RWPE1 (cell line): ENCODE results near the gene DNAH11.
A peak's percentile ranks its signal among the peaks of the same experiment; 100 is the strongest.

Experiments
- CTCF ChIA-PET: fragments of 350-600 bp; sonication (Branson Sonifier 250); formaldehyde crosslinking; extraction: SDS; loops from one replicate; lab custom pipeline; 2021; lab: Yijun Ruan, JAX
- POLR2A ChIA-PET: fragments of 400-600 bp; formaldehyde crosslinking; extraction: SDS; loops from one replicate; lab custom pipeline; 2020; ENCODE audit warnings: antibody characterized with exemption; ENCODE audit not compliant: low non-redundant PET; lab: Yijun Ruan, JAX
- DNase-seq: peaks from one replicate; pipeline ENCODE4 v3.0.0; 2012; ENCODE audit warnings: low spot score
- H3K27ac ChIP-seq: fragments of 450-650 bp; 2 replicates; pipeline ENCODE4 v1.5.1; 2017
- CTCF ChIP-seq: fragments of 450-650 bp; conservative IDR thresholded peaks from 2 replicates; pipeline ENCODE4 v1.5.1; 2017; ENCODE audit warnings: low read depth, mild to moderate bottlenecking

The DNAH11 gene

GRCh38 chr7:21766218-21766617, 223.4 kb downstream of the DNAH11 start:
- no peak overlapping the region for H3K27ac ChIP-seq
- CTCF ChIA-PET, result interaction anchor here (3.2 kb wide), 1 partner anchor 511 kb away, joined by 51 read pairs; no protein-coding TSS in a partner anchor
- POLR2A ChIA-PET, result no interaction called here
- DNase-seq, result no peak
- no peak for TF ChIP-seq CTCF

GRCh38 chr7:21767300-21767900, 224.6 kb downstream of the DNAH11 start:
- H3K27ac ChIP-seq, result no peak overlapping the region
- ChIA-PET POLR2A (no interaction called here), CTCF (interaction anchor here (0.5 to 3.2 kb wide), 24 partner anchors 8 to 1005 kb away, joined by 3 to 51 read pairs (median 4); no protein-coding TSS in a partner anchor)
- peak; percentile 84 for TF ChIP-seq CTCF
- DNase-seq, result peak; percentile 83

GRCh38 chr7:21768279-21768678, 225.4 kb downstream of the DNAH11 start:
- CTCF ChIA-PET, result interaction anchor here (0.8 to 3.2 kb wide), 5 partner anchors 16 to 519 kb away, joined by 3 to 51 read pairs (median 4); no protein-coding TSS in a partner anchor
- no peak for TF ChIP-seq CTCF

GRCh38 chr7:21771266-21771665, 228.4 kb downstream of the DNAH11 start:
- POLR2A ChIA-PET, result no interaction called here
- H3K27ac ChIP-seq, result no peak overlapping the region
- DNase-seq, result no peak
- CTCF ChIA-PET, result interaction anchor here (0.6 kb wide), 1 partner anchor 61 kb away, joined by 7 read pairs; no protein-coding TSS in a partner anchor
- no peak for TF ChIP-seq CTCF

More at GRCh38 chr7:21768279-21768678, 225.4 kb downstream of the DNAH11 start:
- no peak for DNase-seq
- POLR2A ChIA-PET, result interaction anchor here (0.7 kb wide), 1 partner anchor 304 kb away, joined by 3 read pairs; no protein-coding TSS in a partner anchor
- H3K27ac ChIP-seq, result no peak overlapping the region

- no peak overlapping the region for H3K27ac ChIP-seq
- TF ChIP-seq CTCF, result no peak
- peak; percentile 14 for DNase-seq
- POLR2A ChIA-PET, result no interaction called here
- CTCF ChIA-PET, result interaction anchor here (0.6 to 0.7 kb wide), 3 partner anchors 125 to 971 kb away, joined by 3 to 6 read pairs (median 4); no protein-coding TSS in a partner anchor
Observed at GRCh38 chr7:21771906-21772610, 229.2 kb downstream of the DNAH11 start.

- ChIA-PET CTCF (interaction anchor here (0.7 kb wide), 2 partner anchors 10 to 374 kb away, joined by 3 read pairs; no protein-coding TSS in a partner anchor), POLR2A (no interaction called here)
Observed at GRCh38 chr7:21773326-21773725, 230.5 kb downstream of the DNAH11 start.

More at GRCh38 chr7:21773326-21773725, 230.5 kb downstream of the DNAH11 start:
- H3K27ac ChIP-seq, result no peak overlapping the region
- no peak for TF ChIP-seq CTCF
- no peak for DNase-seq
